ENCODE data around the gene POT1.
A peak's percentile ranks its signal among the peaks of the same experiment; 100 is the strongest.
"Not testable (repeated sequence)": the region's sequence is repeated elsewhere in the genome, so short reads cannot be mapped to it uniquely, and the experiment has no call there.

The POT1 gene

DNA sequence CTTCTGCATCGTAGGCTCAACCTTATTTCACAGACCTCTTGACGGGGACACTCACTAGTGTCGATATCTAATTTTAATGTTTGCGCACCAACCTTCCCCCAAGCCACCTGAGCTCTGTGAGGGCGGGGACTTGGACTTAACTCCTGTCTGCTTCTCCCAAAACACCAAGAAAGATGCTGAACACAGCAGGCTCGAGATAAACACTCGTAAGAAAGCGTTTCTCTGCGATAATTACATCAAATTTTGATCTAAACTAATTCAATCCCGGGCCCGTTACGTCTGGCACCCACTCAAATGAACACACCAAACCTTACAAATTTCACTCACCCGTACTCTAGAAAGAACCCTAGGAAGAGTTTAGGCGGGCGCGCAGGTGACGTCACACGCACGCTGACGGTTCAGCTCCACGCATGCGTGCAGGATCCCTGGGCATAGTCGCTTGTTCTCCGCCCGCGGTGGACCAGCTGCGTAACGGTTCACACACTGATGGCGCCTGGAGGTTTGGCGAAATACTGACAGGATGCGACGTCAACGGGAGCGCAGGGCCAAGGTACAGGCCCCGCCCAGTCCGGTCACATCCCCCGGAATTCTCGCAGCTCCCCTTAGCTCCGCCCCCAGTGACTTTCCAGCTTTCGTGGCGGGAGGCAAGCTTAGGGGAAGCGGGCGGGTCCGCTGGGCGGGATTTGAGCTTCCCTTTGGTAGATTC lies at the start of gene POT1:
Gene POT1 (minus strand): TSS at position 359 of the 706 bp plus-strand sequence. CDS start 32,652 bp downstream, outside the sequence.
- peak; percentile 99 for DNase-seq

DNA sequence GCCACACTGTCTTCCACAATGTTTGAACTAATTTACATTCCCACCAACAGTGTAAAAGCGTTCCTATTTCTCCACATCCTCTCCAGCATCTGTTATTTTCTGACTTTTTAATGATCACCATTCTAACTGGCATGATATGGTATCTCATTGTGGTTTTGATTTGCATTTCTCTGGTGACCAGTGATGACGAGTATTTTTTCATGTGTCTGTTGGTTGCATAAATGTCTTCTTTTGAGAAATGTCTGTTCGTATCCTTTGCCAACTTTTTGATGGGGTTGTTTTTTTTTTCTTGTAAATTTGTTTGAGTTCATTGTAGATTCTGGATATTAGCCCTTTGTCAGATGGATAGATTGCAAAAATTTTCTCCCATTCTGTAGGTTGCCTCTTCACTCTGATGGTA lies 45.5 kb upstream of the POT1 start:
- not testable (repeated sequence) for DNase-seq

DNA sequence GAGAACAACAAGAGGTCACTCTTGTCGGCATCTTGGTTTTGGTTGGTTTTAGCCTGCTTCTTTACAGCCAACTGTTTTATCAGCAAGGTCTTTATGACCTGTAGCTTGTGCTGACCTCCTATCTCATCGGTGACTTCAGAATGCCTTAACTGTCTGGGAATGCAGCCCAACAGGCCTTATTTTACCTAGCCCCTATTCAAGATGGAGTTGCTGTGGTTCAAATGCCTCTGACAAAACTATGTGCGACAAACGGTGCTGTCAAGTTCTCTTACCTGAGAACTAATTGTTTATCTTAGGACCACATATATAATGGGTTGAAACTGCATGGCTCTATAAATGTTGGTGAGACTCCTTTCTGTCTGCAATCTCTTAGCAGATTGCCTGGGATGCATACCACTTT lies 35.9 kb upstream of the POT1 start:
- no peak for DNase-seq

GRCh38 chr7:124959676-124960075 lies 30.1 kb upstream of the POT1 start:
- no peak for DNase-seq

DNA sequence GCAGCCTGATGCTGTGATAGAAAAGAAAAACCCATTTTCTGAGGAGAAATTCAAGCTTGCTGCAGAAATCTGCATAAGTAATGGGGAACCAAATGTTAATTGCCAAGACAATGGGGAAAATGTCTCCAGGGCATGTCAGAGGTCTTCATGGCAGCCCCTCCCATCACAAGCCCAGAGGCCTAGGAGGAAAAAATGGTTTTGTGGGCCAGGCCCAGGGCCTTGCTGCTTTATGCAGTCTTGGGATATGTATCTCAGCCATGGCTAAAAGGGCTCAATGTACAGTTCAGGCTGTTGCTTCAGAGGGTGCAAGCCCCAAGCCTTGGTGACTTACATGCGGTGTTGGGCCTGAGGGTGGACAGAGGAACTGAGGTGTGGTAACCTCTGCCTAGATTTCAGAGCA lies 28.3 kb upstream of the POT1 start:
- not testable (repeated sequence) for DNase-seq

DNA sequence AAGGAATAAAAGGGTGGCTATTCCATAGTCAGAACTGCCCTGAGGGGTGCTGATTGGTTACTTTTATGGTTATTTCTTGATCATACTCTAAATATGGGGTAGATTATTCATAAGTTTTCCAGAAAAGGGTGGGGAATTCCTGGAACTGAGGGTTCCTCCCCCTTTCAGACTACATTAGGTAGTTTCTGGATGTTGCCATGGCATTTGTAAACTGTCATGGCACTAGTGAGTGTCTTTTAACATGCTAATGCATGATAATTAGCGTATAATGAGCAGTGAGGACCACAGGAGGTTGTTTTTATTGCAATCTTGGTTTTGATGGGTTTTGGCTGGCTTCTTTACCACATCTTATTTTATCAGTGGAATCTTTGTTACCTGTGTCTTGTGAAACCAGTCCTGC lies 26.5 kb upstream of the POT1 start:
- DNase-seq, result no peak

GRCh38 chr7:124954790-124955189 lies 25.2 kb upstream of the POT1 start:
- no peak for DNase-seq

DNA sequence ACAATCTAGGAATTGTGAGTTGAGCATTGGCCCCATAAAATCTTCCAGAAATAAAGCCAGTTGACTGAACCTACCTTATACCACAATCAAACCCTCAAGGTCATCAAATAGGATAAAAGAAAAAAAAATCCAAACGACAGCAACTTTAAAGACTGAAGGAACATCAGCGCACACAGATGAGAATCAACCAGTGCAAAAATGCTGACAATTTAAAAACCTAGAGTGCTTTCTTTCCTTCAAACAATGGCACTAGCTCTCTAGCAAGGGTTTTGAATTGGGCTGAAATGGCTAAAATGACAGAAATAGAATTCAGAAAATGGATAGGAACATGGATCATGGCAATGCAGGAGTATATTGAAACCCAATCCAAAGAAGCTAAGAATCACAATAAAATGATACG lies 16.1 kb upstream of the POT1 start:
- DNase-seq, result no peak

DNA sequence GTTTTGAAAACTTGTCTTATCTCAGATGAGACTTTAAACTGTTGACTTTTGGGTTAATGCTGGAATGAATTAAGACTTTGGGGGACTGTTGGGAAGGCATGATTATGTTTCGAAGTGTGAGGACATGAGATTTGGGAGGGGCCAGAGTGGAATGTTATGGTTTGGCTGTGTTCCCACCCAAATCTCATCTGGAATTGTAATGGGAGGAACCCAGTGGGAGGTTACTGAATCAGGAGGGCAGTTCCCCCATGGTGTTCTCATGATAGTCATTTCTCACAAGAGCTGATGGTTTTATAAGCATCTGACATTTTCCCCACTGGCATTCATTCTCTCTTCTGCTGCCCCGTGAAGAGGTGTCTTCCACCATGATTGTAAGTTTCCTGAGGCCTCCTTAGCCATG lies 13.8 kb upstream of the POT1 start:
- DNase-seq, result no peak

DNA sequence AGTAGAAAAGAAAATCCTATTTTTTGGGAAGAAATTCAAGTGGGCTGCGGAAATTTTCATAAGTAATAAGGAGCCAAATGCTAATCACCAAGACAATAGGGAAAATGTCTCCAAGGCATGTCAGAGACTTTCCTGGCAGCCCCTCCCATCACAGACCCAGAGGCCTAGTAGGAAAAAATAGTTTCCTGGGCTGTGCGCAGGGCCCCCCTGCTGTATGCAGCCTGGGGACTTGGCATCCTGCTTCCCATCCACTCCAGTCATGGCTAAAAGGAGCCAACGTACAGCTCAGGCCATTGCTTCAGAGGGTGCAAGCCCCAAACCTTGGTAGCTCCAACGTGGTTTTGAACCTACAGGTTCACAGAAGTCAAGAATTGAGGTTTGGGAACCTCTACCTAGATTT lies 12.8 kb upstream of the POT1 start:
- DNase-seq, result no peak

DNA sequence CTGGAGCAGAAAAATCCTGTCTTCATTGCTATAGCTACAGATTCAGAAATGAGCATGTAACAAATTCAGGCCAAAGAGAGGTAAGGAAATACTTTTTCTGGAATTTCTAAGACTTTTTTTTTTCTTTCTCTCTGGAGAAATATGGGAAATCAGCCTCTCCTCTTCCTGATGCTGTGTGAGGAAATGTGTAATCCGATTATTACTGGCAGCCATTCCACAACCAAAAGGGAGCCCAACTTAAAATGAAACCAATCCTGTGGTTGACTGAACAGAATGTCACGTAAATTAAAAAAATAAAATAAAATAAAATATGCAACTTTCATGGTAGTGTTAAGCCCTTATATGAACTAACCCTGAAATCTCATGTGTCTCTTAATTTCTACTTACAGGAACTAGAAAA lies 10.7 kb upstream of the POT1 start:
- no peak for DNase-seq

DNA sequence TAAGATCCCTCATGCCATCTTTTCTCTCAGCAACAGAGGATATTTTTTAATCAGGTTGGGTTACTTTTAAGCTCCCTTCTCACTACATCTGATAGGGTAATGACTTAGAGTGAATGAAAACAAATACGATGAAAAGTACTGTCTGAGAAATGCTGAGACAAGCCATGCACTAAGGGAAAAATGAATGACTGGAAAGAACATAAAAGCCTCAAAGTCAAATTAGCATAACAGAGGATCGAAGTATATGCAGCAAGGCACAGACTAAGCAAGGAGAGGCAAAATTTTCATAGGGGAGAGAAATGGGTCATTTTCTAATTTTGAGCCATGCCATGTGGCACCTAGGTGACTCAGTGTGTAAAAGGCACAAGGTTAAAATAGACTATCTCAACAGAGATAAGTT lies 8.5 kb upstream of the POT1 start:
- DNase-seq, result no peak

GRCh38 chr7:124937076-124937475 lies 7.5 kb upstream of the POT1 start:
- DNase-seq, result no peak

- no peak for DNase-seq
Measured at GRCh38 chr7:124934841-124935240, 5.2 kb upstream of the POT1 start.

DNA sequence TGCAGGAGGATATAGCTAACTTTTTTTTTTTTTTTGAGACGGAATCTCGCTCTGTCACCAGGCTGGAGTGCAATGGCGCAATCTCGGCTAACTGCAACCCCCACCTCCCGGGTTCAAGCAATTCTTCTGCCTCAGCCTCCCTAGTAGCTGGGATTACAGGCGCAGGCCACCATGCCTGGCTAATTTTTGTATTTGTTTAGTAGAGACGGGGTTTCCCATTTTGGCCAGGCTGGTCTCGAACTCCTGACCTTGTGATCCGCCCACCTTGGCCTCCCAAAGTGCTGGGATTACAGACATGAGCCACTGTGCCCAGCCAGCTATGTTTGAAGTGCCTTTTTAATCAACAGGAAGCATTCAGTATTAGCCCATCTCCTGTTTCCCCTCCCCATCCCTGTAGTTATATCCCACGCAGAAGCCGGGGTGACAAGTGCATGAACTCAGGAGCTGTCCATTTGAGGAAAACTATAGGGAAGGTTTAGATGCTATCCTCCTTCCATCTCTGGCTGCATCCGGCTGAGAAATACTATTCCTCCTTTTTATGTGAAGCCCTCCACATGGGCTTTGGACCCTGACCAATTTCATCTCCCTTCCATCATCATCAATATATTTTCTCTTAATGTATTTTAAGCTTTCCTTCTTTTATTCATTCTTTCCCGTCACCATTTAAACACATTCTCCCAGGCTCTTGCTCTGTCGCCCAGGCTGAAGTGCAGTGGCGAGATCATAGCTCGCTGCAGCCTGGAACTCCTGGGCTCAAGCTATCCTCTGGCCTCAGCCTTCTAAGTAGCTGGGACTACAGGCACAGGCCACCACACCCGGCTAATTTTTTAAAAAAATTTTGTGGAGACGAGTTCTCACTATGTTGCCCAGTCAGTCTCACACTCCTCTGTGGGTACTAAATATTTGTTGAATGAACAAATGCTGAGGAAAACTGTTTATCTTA lies 1.3 kb upstream of the POT1 start:
- no peak for DNase-seq

DNA sequence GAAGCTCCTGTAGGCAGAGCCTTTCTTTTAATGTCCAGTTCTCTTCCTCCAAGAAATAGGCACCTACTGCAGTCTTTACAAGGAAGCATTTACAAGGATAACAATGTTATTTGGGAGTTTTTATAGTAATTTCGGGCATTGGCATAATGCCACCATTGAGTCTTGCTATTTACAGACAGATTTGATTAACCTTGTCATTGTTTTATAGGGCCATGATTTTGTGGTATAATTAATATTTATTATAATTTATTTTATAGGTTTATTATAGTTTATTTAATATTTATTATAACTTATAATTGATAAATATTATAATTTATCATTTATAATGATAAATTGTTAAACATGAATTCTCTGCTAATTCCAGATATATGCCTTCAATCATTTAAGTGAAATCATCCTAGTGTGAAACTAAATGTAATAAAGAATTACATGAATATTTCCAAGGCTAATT lies 573 bp upstream of the POT1 start:
- DNase-seq, result no peak

GRCh38 chr7:124924906-124925305 lies 4.7 kb downstream of the POT1 start:
- DNase-seq, result no peak

- DNase-seq, result no peak
Measured at GRCh38 chr7:124922200-124922599, 7.4 kb downstream of the POT1 start.

GRCh38 chr7:124919841-124920240 lies 9.8 kb downstream of the POT1 start:
- DNase-seq, result no peak

GRCh38 chr7:124918662-124919061 lies 11.0 kb downstream of the POT1 start:
- DNase-seq, result no peak

DNA sequence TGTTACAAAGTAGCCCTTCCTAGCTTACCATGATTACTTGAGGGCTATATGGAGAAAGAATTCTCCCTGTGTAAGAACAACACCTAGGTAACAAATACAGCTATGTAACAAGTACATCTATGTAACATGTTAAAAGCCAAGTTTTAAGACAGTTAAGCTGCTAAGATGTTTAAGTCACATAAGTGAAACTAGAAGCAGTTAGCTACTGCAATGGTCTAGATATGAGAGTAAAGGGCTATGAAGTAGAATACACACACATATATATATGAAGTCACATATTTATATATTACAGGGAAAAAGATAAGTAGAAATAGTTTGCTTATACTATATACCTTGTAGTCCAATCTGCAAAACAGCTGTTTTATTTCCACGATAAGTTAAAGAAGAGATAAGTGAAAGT lies 14.4 kb downstream of the POT1 start:
- no peak for DNase-seq

DNA sequence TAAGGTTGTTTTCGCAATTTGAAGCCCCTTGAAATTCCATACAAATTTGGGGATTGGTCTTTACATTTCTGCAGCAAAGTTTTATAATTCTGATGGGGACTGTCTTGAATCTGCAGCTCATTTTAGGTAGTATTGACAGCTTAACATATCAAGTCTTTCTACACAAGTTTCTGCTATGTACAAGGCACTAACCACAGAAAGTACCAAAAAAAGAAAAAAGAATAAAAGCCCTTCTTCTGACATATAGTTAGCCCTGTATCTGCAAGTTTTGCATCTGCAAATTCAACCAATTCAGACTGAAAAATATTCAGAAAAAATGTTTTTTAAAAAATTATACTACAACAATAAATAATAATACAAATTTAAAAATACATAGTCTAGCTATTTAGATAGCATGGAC lies 15.3 kb downstream of the POT1 start:
- no peak for DNase-seq

DNA sequence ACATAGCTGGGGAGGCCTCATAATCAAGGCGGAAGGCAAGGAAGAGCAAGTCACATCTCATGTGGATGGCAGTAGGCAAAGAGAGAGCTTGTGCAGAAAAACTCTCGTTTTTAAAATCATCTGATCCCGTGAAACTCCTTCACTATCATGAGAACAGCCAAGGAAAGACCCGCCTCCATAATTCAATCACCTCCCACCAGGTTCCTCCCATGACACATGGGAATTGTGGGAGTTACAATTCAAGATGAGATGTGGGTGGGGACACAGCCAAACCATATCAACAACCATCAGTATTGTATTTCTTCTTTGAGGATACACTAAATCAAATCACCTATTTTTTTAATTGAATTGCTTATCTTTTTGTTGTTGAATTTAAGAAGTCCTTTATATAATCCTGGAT lies 16.7 kb downstream of the POT1 start:
- no peak for DNase-seq

- DNase-seq, result no peak
Measured at GRCh38 chr7:124909808-124910207, 19.8 kb downstream of the POT1 start.
